Posterior cingulate gyrus (tissue), 11 donors: ENCODE data around the gene NRP2.

Experiments used
- DNase-seq, 10 donors: peaks; one replicate each; pipeline versions ENCODE4 v3.0.0 to v3.0.0-alpha.2; 2020 to 2021; ENCODE audit warnings: mixed read lengths in 3 of 10
- intact Hi-C: fragments of 100-400 bp; cut with DNase I; formaldehyde crosslinking; loops from one replicate; pipeline ENCODE4 v1.15.1; 2023

NRP2 gene

GRCh38 chr2:205685314-205686055 is 3.2 kb downstream of the NRP2 start:
- peak in 4 of 10 donors; percentile 25 to 86 (median 54) for DNase-seq
- intact Hi-C loops: no loop called here

- intact Hi-C loops: no loop called here
Observed at GRCh38 chr2:205686056-205686782, 3.9 kb downstream of the NRP2 start.

GRCh38 chr2:205686783-205687640 is 4.7 kb downstream of the NRP2 start:
- DNase-seq: peak in 1 of 10 donors; percentile 83
- intact Hi-C loops: no loop called here

More at GRCh38 chr2:205686056-205686782, 3.9 kb downstream of the NRP2 start:
- peak in 1 of 10 donors; percentile 82 for DNase-seq

GRCh38 chr2:205687641-205687956 is 5.3 kb downstream of the NRP2 start:
- DNase-seq: no peak
- intact Hi-C loops: no loop called here

- intact Hi-C loops: no loop called here
- DNase-seq: no peak
Observed at GRCh38 chr2:205688417-205689200, 6.3 kb downstream of the NRP2 start.

GRCh38 chr2:205689820-205690219 is 7.5 kb downstream of the NRP2 start:
- intact Hi-C loops: no loop called here
- no peak for DNase-seq

GRCh38 chr2:205692104-205692503 is 9.8 kb downstream of the NRP2 start:
- intact Hi-C loops: no loop called here
- no peak for DNase-seq

- intact Hi-C loops: no loop called here
- no peak for DNase-seq
Observed at GRCh38 chr2:205694256-205694655, 12.0 kb downstream of the NRP2 start.

- no peak for DNase-seq
- intact Hi-C loops: no loop called here
Observed at GRCh38 chr2:205695460-205695991, 13.2 kb downstream of the NRP2 start.

- intact Hi-C loops: no loop called here
- peak in 6 of 10 donors; percentile 37 to 92 (median 62) for DNase-seq
Observed at GRCh38 chr2:205696331-205696926, 14.1 kb downstream of the NRP2 start.

GRCh38 chr2:205696927-205697441 is 14.7 kb downstream of the NRP2 start:
- intact Hi-C loops: no loop called here
- DNase-seq: peak in 2 of 10 donors; percentile 56 to 88

GRCh38 chr2:205698286-205699268 is 16.3 kb downstream of the NRP2 start:
- no peak for DNase-seq
- intact Hi-C loops: no loop called here

- DNase-seq: no peak
- intact Hi-C loops: no loop called here
Observed at GRCh38 chr2:205699515-205700289, 17.4 kb downstream of the NRP2 start.

GRCh38 chr2:205700331-205701132 is 18.2 kb downstream of the NRP2 start:
- intact Hi-C loops: no loop called here
- DNase-seq: peak in 1 of 10 donors; percentile 76

GRCh38 chr2:205701509-205701908 is 19.2 kb downstream of the NRP2 start:
- no peak for DNase-seq
- intact Hi-C loops: no loop called here

GRCh38 chr2:205702576-205702975 is 20.3 kb downstream of the NRP2 start:
- DNase-seq: no peak
- intact Hi-C loops: no loop called here
